ENCODE measurements around the gene YY2.
"Not testable (repeated sequence)": the region's sequence is repeated elsewhere in the genome, so short reads cannot be mapped to it uniquely, and the experiment has no call there.

Gene YY2

GRCh38 chrX:21855937-21856415 lies at the start of gene YY2:
TSS of gene YY2 (plus strand) at chrX:21855987. CDS start at chrX:21856485, 498 bp downstream.
- DNase-seq (ENCODE audit: low spot score) = no peak

GRCh38 chrX:21806691-21807090 lies 49.1 kb upstream of the YY2 start:
- DNase-seq (ENCODE audit: low spot score) = no peak

GRCh38 chrX:21811832-21812231 lies 44.0 kb upstream of the YY2 start:
- no peak for DNase-seq (ENCODE audit: low spot score)

DNA sequence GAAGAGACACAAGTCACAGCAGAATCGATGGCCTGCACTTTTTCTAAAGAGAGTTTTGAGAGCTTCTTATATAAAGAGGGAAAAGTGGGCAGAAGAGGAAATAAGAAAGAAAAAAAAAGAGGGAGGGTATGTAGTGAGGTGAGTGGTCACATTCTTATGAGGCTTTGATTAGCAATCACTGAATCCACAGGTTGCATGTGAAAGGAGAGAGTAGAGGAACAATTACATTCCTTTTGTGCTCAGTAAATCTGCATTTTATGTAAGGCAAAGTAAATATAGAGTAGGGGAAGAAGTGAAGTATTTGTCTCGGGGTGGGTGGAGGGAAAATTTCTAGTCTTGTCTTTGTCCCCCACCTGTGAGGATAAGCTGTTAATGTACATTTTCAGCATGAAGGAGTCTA lies 43.2 kb upstream of the YY2 start:
- DNase-seq (ENCODE audit: low spot score) = no peak

GRCh38 chrX:21813612-21814368 lies 42.0 kb upstream of the YY2 start:
- DNase-seq (ENCODE audit: low spot score) = no peak

DNA sequence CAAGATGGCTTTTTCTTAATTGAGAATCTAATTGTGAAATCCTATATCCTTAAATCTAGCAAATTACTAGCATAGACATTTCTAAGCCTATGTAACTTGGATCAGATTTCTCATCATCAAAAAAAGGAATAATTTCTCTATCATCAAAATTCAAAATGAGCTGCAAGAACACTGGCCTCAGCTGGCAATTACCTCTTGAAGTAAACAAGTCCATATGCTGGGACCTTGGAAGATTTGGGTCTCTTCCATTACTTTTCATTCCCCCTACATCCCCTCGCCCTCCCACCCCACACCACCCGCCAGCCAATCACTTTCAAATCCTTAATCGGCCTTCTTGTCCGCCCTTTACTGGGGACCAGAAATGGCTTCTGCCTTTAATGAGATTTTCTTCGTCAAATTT lies 39.7 kb upstream of the YY2 start:
- DNase-seq (ENCODE audit: low spot score) = no peak

- DNase-seq (ENCODE audit: low spot score) = not testable (repeated sequence)
These were observed 35.6 kb upstream of the YY2 start for GRCh38 chrX:21820170-21820569.

GRCh38 chrX:21821875-21822274 lies 33.9 kb upstream of the YY2 start:
- no peak for DNase-seq (ENCODE audit: low spot score)

- peak; percentile 16 for DNase-seq (ENCODE audit: low spot score)
These were observed 24.3 kb upstream of the YY2 start for GRCh38 chrX:21831496-21831895.

- DNase-seq (ENCODE audit: low spot score) = no peak
These were observed 18.7 kb upstream of the YY2 start for GRCh38 chrX:21837056-21837455.

- DNase-seq (ENCODE audit: low spot score) = no peak
These were observed 16.9 kb upstream of the YY2 start for GRCh38 chrX:21838937-21839333.

GRCh38 chrX:21839334-21840192 lies 16.2 kb upstream of the YY2 start, which contains the start of gene MBTPS2:
TSS of gene MBTPS2 (plus strand) at chrX:21839617. CDS start at chrX:21839735, 118 bp downstream.
- DNase-seq (ENCODE audit: low spot score) = peak; percentile 24

- no peak for DNase-seq (ENCODE audit: low spot score)
These were observed 15.6 kb upstream of the YY2 start for GRCh38 chrX:21840193-21840545.

GRCh38 chrX:21843179-21843578 lies 12.6 kb upstream of the YY2 start:
- DNase-seq (ENCODE audit: low spot score) = no peak

DNA sequence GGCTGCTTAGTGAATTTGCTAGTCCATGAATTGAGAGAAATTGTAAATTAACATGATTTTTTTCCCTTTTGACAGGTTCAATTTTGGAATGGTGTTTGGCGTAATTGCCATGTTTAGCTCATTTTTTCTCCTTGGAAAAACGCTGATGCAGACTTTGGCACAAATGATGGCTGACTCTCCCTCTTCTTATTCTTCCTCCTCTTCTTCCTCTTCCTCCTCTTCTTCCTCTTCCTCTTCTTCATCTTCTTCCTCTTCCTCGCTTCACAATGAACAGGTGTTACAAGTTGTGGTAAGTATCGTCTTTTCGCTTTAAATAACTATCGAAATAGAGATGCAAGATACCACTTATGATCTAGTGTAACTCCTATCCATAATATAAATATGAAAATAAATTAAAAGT lies 10.7 kb upstream of the YY2 start:
- no peak for DNase-seq (ENCODE audit: low spot score)

GRCh38 chrX:21847342-21847741 lies 8.4 kb upstream of the YY2 start:
- no peak for DNase-seq (ENCODE audit: low spot score)

DNA sequence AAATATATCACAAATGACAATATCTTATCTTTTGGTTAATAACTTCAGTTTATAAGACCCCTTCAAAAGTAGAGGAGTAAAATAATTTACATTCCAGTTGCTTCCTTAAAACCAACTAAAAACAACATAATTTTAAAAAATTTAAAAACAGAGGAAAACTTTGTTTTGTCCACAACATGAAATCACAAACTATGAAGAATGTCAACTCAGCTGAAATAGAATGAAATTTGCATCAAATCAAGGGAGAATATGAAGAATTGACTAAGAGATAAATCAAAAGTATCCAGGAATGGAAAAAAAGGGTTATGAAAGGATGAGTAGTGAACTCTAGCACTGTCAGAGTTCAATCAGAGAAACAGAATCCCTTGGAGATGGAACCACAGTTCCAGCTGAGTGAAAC lies 2.2 kb upstream of the YY2 start:
- no peak for DNase-seq (ENCODE audit: low spot score)

DNA sequence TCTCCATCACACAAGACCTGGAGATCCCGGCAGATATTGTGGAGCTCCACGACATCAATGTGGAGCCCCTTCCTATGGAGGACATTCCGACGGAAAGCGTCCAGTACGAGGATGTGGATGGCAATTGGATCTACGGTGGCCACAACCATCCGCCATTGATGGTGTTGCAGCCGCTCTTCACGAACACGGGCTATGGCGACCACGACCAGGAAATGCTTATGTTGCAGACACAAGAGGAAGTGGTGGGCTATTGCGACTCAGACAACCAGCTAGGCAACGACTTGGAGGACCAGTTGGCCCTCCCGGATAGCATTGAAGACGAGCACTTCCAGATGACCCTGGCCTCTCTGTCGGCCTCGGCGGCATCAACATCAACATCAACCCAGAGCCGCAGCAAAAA lies 717 bp downstream of the YY2 start:
- DNase-seq (ENCODE audit: low spot score) = no peak

DNA sequence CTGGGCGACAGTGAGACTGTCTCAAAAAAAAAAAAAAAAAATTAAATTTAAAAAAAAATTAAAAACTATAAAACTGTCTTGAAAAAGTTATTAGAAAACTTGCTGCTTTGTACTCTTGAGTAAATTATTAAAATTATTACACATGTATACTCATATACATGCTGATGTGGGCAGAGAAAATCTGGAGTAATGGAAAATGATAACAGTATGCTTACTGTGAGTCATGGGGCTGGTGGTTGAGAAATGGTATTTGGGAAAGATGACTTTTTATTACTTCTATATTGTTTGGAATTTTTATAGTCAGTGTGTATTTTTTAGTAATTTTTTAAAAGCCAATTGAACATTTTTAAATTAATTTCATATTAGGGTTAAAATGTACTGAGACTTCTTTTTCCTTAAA lies 7.5 kb downstream of the YY2 start:
- DNase-seq (ENCODE audit: low spot score) = no peak

DNA sequence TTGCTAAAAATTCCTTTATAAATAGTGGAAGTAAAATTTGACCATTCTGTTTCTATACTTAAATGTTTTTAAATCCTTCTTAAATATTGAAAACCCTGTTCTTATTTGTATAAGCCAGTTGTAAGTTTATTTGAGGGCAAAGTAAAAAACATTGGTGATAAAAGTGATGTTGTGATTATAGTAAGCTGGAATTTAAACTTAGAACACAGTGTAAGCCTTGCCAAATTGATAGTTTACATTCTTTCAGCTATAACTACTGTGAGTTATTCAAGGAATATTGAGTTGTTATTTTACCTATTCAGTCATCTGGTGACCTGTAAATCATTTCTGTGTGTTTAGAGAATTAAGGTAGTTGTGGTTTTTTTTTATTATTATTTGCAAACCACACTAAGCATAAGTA lies 9.6 kb downstream of the YY2 start:
- no peak for DNase-seq (ENCODE audit: low spot score)

DNA sequence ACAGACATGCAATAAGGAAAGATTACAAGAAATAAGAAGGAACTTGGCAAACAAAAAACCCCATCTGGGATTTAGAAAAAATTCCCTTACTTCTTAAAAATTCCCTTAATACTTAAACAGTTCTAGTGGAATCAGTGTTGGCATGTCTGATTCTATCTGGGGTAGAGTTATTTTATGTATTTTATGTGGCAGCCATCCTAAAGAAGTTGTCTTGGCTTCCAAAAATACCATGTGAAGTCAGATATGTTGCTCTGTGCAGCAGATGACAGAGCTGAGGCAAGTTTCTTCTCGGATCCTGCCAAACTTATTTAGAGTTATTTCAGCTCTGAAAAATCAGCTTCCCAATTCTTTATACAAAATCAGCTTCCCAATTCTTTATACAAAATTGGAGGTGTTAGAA lies 14.7 kb downstream of the YY2 start:
- DNase-seq (ENCODE audit: low spot score) = no peak

DNA sequence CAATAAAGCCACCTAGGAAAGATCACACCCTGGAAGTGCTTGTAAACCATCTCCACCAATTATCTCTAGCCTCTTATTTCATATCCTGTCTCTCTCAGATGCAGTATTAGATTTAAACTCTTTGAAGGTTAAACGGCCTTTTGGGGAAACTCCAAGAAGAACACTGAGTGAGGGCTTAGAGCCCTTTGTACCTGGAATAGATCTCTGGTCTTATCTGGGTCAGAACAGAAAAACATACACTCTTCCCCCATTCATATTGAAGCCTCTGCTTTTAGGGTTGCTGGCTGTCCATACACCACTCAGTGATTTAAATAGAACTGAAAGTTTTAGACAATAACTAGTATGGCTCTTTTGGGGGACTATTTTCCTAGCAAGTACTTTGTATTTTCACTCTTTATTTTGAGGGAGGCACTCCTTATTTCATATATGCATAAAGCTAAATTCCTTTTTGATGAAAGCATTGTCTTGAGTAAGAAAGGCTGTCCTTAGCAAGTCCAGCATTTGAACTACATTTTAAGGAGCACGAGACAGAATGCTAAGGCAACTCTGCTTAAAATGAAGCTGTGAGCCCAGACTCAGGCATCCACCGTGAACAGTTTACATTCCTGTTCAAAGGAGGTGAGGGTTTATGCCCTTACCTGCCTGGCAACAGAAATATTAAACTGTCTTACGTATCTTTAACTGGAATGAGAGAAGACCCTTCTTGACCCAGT lies 17.4 kb downstream of the YY2 start:
- DNase-seq (ENCODE audit: low spot score) = no peak

GRCh38 chrX:21874182-21874581 lies 18.4 kb downstream of the YY2 start:
- not testable (repeated sequence) for DNase-seq (ENCODE audit: low spot score)

Measured in HuH-7 (cell line).